WTC11 (cell line): Measurements from ENCODE around the gene FAM135A. TPM values are rescaled to one million over a fixed set of nuclear protein-coding genes. Genes with fewer than 3 reads are reported as not detected.

Source experiments
- ATAC-seq: fragments of 200-7000 bp; cut with Tn5 transposase; 2 replicates; pipeline ENCODE4 v1.10.0; 2021; ENCODE audit warnings: mild to moderate bottlenecking, moderate library complexity
- CTCF ChIA-PET: fragments of 300-600 bp; sonication (Branson Sonifier 250); formaldehyde crosslinking; loops from one replicate; lab custom pipeline; 2021; ENCODE audit warnings: antibody characterized with exemption; lab: Charles Lee
- POLR2A ChIA-PET: fragments of 350-600 bp; sonication (Branson Sonifier 250); formaldehyde crosslinking; loops from one replicate; lab custom pipeline; 2021; ENCODE audit warnings: antibody characterized with exemption; lab: Charles Lee
- DNase-seq: peaks from one replicate; pipeline ENCODE4 v3.0.0; 2021; ENCODE audit warnings: low spot score
- H3K27ac Mint-ChIP-seq: 2 replicates; pipeline ENCODE4 v1.8.0; 2021; ENCODE audit warnings: mixed read lengths
- H3K27me3 Mint-ChIP-seq: 2 replicates; pipeline ENCODE4 v1.8.0; 2021; ENCODE audit warnings: low read depth, mild to moderate bottlenecking, moderate library complexity, mixed read lengths
- H3K36me3 Mint-ChIP-seq: 2 replicates; pipeline ENCODE4 v1.8.0; 2021; ENCODE audit warnings: mixed read lengths
- H3K4me1 Mint-ChIP-seq: 2 replicates; pipeline ENCODE4 v1.8.0; 2022; ENCODE audit warnings: mixed read lengths
- H3K4me3 Mint-ChIP-seq: 2 replicates; pipeline ENCODE4 v1.8.0; 2021; ENCODE audit warnings: mild to moderate bottlenecking, moderate library complexity, mixed read lengths
- H3K9me3 Mint-ChIP-seq: 2 replicates; pipeline ENCODE4 v1.8.0; 2021; ENCODE audit warnings: mixed read lengths
- CREM ChIP-seq: sonication (generic); formaldehyde crosslinking; IDR thresholded peaks from 2 replicates; pipeline ENCODE4 v1.8.1; 2022; ENCODE audit warnings: mild to moderate bottlenecking, missing genetic modification reagents, moderate library complexity
- ELF4 ChIP-seq: sonication (generic); formaldehyde crosslinking; IDR thresholded peaks from 2 replicates; pipeline ENCODE4 v1.8.1; 2022; ENCODE audit warnings: low read depth, mild to moderate bottlenecking, moderate library complexity, missing genetic modification reagents
- KAT7 ChIP-seq: sonication (generic); formaldehyde crosslinking; IDR thresholded peaks from 2 replicates; pipeline ENCODE4 v1.8.1; 2023; ENCODE audit warnings: missing genetic modification reagents, mild to moderate bottlenecking, borderline replicate concordance
- MXD4 ChIP-seq: fragments of 250-450 bp; sonication (Bioruptor Pico); IDR thresholded peaks from 2 replicates; pipeline ENCODE4 v1.8.0; 2021; ENCODE audit warnings: mild to moderate bottlenecking, moderate library complexity, borderline replicate concordance
- SOX15 ChIP-seq: fragments of 250-450 bp; sonication (Bioruptor Pico); IDR thresholded peaks from 2 replicates; pipeline ENCODE4 v1.9.0; 2021; ENCODE audit warnings: mild to moderate bottlenecking
- TP53 ChIP-seq: sonication (generic); formaldehyde crosslinking; IDR thresholded peaks from 2 replicates; pipeline ENCODE4 v1.8.1; 2023; ENCODE audit warnings: mild to moderate bottlenecking, missing genetic modification reagents
- USF2 ChIP-seq: sonication (generic); formaldehyde crosslinking; IDR thresholded peaks from 2 replicates; pipeline ENCODE4 v1.8.1; 2023; ENCODE audit warnings: mild to moderate bottlenecking, missing genetic modification reagents, moderate library complexity
- ZNF219 ChIP-seq: sonication (generic); formaldehyde crosslinking; IDR thresholded peaks from 2 replicates; pipeline ENCODE4 v1.8.0; 2023; ENCODE audit warnings: missing genetic modification reagents, mild to moderate bottlenecking, borderline replicate concordance
- ZNF416 ChIP-seq: fragments of 250-450 bp; sonication (Bioruptor Pico); IDR thresholded peaks from 2 replicates; pipeline ENCODE4 v1.9.0; 2021; ENCODE audit warnings: mild to moderate bottlenecking, inconsistent platforms
- total RNA-seq: library from RNA; stranded (reverse); gene quantifications from 3 replicates; pipeline ENCODE4 v1.2.3, GENCODE V29; 2021
- TF ChIP-seq, protein P1 (sequence below): fragments of 250-450 bp; sonication (Bioruptor Pico); IDR thresholded peaks from 2 replicates; pipeline ENCODE4 v1.8.0; 2021; ENCODE audit warnings: mild to moderate bottlenecking
- TF ChIP-seq, protein P2 (sequence below): sonication (generic); formaldehyde crosslinking; IDR thresholded peaks from 2 replicates; pipeline ENCODE4 v1.8.0; 2023; ENCODE audit warnings: missing genetic modification reagents
- TF ChIP-seq, protein P3 (sequence below): sonication (generic); formaldehyde crosslinking; IDR thresholded peaks from 2 replicates; pipeline ENCODE4 v1.8.0; 2022; ENCODE audit warnings: mild to moderate bottlenecking, missing genetic modification reagents
- TF ChIP-seq, protein P4 (sequence below): sonication (generic); formaldehyde crosslinking; IDR thresholded peaks from 2 replicates; pipeline ENCODE4 v1.8.0; 2023; ENCODE audit warnings: missing genetic modification reagents, mild to moderate bottlenecking, borderline replicate concordance
- TF ChIP-seq, protein P5 (sequence below): fragments of 250-450 bp; sonication (Bioruptor Pico); IDR thresholded peaks from 2 replicates; pipeline ENCODE4 v1.9.0; 2021; ENCODE audit warnings: mild to moderate bottlenecking
- TF ChIP-seq, protein P6 (sequence below): fragments of 250-450 bp; sonication (Bioruptor Pico); conservative IDR thresholded peaks from 2 replicates; pipeline ENCODE4 v1.9.0; 2021; ENCODE audit warnings: mild to moderate bottlenecking
- TF ChIP-seq, protein P7 (sequence below): sonication (generic); formaldehyde crosslinking; IDR thresholded peaks from 2 replicates; pipeline ENCODE4 v1.8.1; 2022; ENCODE audit warnings: missing genetic modification reagents, borderline replicate concordance

Gene FAM135A
- total RNA-seq, 1 experiment from 2014 or later, result 32.9 TPM

DNA sequence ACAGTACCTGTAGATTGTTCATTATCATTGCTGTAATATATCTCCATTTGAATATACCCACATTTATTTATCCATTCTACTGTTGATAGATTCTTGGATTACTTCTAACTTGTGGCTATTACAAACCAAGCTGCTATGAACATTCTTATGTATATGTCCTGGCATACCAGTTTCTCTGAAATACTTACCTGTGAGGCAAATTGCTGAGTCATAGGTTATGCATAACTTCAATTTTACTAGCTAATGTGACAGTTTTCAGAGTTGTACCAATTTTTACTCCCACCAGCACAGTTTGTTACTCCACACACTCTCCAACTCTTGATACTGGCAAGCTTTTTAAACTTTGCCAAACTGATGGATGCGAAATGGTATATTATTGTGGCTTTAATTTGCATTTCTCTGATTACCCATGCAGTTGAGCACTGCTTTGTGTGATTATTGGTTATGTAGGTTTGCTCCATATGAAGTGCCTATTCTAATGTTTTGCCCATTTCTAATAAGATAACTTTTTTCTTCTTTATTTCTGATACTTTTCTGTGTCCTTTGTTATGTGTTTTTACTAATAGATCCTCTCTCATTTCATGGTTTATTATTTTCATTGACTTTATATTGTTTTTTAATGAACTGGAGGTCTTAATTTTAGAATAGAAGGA is 90.6 kb downstream of the FAM135A start (continued):
- TF ChIP-seq MXD4 (CRISPR knock-in tag), result no peak

- H3K9me3 Mint-ChIP-seq, result peaks cover 25% of the 10 kb centered on the region
- DNase-seq, result no peak
- H3K27ac Mint-ChIP-seq, result no peak overlapping the region
- TF ChIP-seq USF2 (no peak), ZNF219 (no peak), ZNF416 (CRISPR knock-in tag) (no peak), CREM (CRISPR knock-in tag) (no peak), SOX15 (CRISPR knock-in tag) (no peak), TP53 (CRISPR knock-in tag) (no peak), ELF4 (no peak), KAT7 (no peak)
- TF ChIP-seq, protein P1, sequence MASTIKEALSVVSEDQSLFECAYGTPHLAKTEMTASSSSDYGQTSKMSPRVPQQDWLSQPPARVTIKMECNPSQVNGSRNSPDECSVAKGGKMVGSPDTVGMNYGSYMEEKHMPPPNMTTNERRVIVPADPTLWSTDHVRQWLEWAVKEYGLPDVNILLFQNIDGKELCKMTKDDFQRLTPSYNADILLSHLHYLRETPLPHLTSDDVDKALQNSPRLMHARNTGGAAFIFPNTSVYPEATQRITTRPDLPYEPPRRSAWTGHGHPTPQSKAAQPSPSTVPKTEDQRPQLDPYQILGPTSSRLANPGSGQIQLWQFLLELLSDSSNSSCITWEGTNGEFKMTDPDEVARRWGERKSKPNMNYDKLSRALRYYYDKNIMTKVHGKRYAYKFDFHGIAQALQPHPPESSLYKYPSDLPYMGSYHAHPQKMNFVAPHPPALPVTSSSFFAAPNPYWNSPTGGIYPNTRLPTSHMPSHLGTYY (CRISPR knock-in tag), result no peak
- TF ChIP-seq, protein P2, sequence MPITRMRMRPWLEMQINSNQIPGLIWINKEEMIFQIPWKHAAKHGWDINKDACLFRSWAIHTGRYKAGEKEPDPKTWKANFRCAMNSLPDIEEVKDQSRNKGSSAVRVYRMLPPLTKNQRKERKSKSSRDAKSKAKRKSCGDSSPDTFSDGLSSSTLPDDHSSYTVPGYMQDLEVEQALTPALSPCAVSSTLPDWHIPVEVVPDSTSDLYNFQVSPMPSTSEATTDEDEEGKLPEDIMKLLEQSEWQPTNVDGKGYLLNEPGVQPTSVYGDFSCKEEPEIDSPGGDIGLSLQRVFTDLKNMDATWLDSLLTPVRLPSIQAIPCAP (CRISPR knock-in tag), result no peak
- TF ChIP-seq, protein P3, sequence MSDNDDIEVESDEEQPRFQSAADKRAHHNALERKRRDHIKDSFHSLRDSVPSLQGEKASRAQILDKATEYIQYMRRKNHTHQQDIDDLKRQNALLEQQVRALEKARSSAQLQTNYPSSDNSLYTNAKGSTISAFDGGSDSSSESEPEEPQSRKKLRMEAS, result no peak
- TF ChIP-seq, protein P4, sequence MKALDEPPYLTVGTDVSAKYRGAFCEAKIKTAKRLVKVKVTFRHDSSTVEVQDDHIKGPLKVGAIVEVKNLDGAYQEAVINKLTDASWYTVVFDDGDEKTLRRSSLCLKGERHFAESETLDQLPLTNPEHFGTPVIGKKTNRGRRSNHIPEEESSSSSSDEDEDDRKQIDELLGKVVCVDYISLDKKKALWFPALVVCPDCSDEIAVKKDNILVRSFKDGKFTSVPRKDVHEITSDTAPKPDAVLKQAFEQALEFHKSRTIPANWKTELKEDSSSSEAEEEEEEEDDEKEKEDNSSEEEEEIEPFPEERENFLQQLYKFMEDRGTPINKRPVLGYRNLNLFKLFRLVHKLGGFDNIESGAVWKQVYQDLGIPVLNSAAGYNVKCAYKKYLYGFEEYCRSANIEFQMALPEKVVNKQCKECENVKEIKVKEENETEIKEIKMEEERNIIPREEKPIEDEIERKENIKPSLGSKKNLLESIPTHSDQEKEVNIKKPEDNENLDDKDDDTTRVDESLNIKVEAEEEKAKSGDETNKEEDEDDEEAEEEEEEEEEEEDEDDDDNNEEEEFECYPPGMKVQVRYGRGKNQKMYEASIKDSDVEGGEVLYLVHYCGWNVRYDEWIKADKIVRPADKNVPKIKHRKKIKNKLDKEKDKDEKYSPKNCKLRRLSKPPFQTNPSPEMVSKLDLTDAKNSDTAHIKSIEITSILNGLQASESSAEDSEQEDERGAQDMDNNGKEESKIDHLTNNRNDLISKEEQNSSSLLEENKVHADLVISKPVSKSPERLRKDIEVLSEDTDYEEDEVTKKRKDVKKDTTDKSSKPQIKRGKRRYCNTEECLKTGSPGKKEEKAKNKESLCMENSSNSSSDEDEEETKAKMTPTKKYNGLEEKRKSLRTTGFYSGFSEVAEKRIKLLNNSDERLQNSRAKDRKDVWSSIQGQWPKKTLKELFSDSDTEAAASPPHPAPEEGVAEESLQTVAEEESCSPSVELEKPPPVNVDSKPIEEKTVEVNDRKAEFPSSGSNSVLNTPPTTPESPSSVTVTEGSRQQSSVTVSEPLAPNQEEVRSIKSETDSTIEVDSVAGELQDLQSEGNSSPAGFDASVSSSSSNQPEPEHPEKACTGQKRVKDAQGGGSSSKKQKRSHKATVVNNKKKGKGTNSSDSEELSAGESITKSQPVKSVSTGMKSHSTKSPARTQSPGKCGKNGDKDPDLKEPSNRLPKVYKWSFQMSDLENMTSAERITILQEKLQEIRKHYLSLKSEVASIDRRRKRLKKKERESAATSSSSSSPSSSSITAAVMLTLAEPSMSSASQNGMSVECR (CRISPR knock-in tag), result no peak
- TF ChIP-seq, protein P5, sequence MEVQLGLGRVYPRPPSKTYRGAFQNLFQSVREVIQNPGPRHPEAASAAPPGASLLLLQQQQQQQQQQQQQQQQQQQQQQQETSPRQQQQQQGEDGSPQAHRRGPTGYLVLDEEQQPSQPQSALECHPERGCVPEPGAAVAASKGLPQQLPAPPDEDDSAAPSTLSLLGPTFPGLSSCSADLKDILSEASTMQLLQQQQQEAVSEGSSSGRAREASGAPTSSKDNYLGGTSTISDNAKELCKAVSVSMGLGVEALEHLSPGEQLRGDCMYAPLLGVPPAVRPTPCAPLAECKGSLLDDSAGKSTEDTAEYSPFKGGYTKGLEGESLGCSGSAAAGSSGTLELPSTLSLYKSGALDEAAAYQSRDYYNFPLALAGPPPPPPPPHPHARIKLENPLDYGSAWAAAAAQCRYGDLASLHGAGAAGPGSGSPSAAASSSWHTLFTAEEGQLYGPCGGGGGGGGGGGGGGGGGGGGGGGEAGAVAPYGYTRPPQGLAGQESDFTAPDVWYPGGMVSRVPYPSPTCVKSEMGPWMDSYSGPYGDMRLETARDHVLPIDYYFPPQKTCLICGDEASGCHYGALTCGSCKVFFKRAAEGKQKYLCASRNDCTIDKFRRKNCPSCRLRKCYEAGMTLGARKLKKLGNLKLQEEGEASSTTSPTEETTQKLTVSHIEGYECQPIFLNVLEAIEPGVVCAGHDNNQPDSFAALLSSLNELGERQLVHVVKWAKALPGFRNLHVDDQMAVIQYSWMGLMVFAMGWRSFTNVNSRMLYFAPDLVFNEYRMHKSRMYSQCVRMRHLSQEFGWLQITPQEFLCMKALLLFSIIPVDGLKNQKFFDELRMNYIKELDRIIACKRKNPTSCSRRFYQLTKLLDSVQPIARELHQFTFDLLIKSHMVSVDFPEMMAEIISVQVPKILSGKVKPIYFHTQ, result no peak
- TF ChIP-seq, protein P6, sequence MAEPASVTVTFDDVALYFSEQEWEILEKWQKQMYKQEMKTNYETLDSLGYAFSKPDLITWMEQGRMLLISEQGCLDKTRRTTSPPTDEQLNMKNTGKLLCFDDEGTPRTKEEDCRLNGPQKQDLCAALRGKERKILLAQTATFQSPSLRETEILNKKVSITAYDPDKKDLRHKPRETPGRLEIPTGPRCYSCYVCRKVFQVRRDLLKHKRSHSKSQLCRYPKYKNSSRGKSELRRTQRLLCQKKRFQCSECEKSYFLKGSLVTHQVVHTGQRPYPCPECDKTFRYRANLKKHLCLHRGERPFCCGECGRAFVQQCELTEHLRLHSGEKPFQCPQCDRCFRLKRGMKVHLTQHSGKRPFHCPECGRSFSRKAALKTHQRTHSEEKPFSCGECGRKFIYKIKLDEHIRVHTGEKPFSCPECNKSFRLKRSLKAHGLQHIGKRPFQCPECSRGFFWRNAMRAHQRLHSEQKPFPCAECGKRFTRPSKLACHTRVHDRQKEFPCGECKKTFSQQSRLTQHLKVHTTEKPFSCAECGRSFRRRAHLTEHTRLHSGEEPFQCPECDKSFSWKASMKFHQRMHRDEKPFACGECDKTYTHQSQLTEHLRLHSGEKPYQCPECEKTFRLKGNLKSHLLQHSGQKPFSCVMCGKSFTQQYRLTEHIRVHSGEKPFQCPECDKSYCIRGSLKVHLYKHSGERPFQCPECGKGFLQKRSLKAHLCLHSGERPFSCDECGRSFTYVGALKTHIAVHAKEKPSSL (CRISPR knock-in tag), result no peak
- TF ChIP-seq, protein P7, sequence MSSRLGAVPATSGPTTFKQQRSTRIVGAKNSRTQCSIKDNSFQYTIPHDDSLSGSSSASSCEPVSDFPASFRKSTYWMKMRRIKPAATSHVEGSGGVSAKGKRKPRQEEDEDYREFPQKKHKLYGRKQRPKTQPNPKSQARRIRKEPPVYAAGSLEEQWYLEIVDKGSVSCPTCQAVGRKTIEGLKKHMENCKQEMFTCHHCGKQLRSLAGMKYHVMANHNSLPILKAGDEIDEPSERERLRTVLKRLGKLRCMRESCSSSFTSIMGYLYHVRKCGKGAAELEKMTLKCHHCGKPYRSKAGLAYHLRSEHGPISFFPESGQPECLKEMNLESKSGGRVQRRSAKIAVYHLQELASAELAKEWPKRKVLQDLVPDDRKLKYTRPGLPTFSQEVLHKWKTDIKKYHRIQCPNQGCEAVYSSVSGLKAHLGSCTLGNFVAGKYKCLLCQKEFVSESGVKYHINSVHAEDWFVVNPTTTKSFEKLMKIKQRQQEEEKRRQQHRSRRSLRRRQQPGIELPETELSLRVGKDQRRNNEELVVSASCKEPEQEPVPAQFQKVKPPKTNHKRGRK (CRISPR knock-in tag), result no peak
- TF ChIP-seq, all 79 proteins: peak for 0
- Mint-ChIP-seq H3K27me3 (no peaks in the 10 kb centered on the region), H3K36me3 (peaks cover 41% of the 10 kb centered on the region), H3K4me1 (peaks cover 8% of the 10 kb centered on the region), H3K4me3 (no peak overlapping the region)
- ChIA-PET POLR2A (no interaction called here), CTCF (no interaction called here)
- ATAC-seq, result no peak
Measured at GRCh38 chr6:70506321-70506720, 93.0 kb downstream of the FAM135A start.
